Caco-2 (cell line): ENCODE data around the gene LCMT1. TPM values are rescaled to one million over a fixed set of nuclear protein-coding genes. Genes with fewer than 3 reads are reported as not detected.

Source experiments
- BruUV-seq: library from RNA; stranded (reverse); fragments of 400-500 nt; replicated peaks from 2 replicates; lab custom pipeline; 2021; lab: Mats Ljungman, UMichigan
- CTCF ChIA-PET: fragments of 300-600 bp; sonication (Branson Sonifier 250); formaldehyde crosslinking; loops from one replicate; lab custom pipeline; 2022; ENCODE audit warnings: antibody characterized with exemption; lab: Charles Lee
- POLR2A ChIA-PET: fragments of 300-600 bp; sonication (Branson Sonifier 250); formaldehyde crosslinking; loops from one replicate; lab custom pipeline; 2022; ENCODE audit warnings: antibody characterized with exemption; lab: Charles Lee
- DNase-seq, 2 experiments: peaks; one replicate each; pipeline versions ENCODE4 v3.0.0 to v3.0.0-alpha.2; 2020 to 2022
- H3K27me3 ChIP-seq: replicated peaks from 2 replicates; pipeline ENCODE4 v1.6.0; 2011; ENCODE audit warnings: low read length; ENCODE audit not compliant: control insufficient read depth, insufficient read depth
- H3K36me3 ChIP-seq: 2 replicates; pipeline ENCODE4 v1.5.1; 2011; ENCODE audit warnings: low read length; ENCODE audit not compliant: control insufficient read depth, insufficient read depth
- H3K4me1 ChIP-seq: fragments of 250-450 bp; sonication (Bioruptor Pico); 2 replicates; pipeline ENCODE4 v1.5.1; 2020; ENCODE audit warnings: mild to moderate bottlenecking
- H3K4me3 ChIP-seq: 2 replicates; pipeline ENCODE4 v1.5.1; 2011; ENCODE audit warnings: low read depth, mild to moderate bottlenecking, control low read depth, low read length
- H3K9me3 ChIP-seq: fragments of 250-450 bp; sonication (Bioruptor Pico); 2 replicates; pipeline ENCODE4 v1.5.1; 2020; ENCODE audit warnings: mild to moderate bottlenecking, moderate library complexity
- H3K27ac Mint-ChIP-seq: one replicate; pipeline ENCODE4 v1.8.0; 2022; ENCODE audit warnings: mixed read lengths; ENCODE audit not compliant: unreplicated experiment
- H3K27me3 Mint-ChIP-seq: one replicate; pipeline ENCODE4 v1.8.0; 2022; ENCODE audit warnings: mixed read lengths; ENCODE audit not compliant: insufficient read depth, unreplicated experiment
- H3K36me3 Mint-ChIP-seq: one replicate; pipeline ENCODE4 v1.8.0; 2022; ENCODE audit warnings: mild to moderate bottlenecking, mixed read lengths; ENCODE audit not compliant: insufficient read depth, unreplicated experiment
- H3K4me1 Mint-ChIP-seq: one replicate; pipeline ENCODE4 v1.8.0; 2022; ENCODE audit warnings: low read depth, mixed read lengths; ENCODE audit not compliant: unreplicated experiment
- H3K4me3 Mint-ChIP-seq: one replicate; pipeline ENCODE4 v1.8.0; 2022; ENCODE audit warnings: mild to moderate bottlenecking, moderate library complexity, mixed read lengths; ENCODE audit not compliant: unreplicated experiment
- H3K9me3 Mint-ChIP-seq: one replicate; pipeline ENCODE4 v1.8.0; 2022; ENCODE audit warnings: mixed read lengths; ENCODE audit not compliant: unreplicated experiment
- intact Hi-C: fragments of 100-400 bp; cut with micrococcal nuclease; formaldehyde crosslinking; loops from one replicate; pipeline ENCODE4 v1.10.0; 2022; ENCODE audit not compliant: unreplicated experiment
- total RNA-seq: library from RNA; stranded (reverse); gene quantifications from 2 replicates; pipeline ENCODE4 v1.2.3, GENCODE V29; 2022
- TF ChIP-seq, protein P1 (sequence below), 2 experiments: fragments of 200-600 bp in 1 of 2; IDR thresholded peaks; 1 replicate in 1 of 2; 2 replicates in 1 of 2; pipeline versions ENCODE4 v1.5.1 to v1.8.0; 2011 to 2022; ENCODE audit warnings: antibody characterized with exemption in 1 of 2, control low read depth in 1 of 2, inconsistent platforms in 1 of 2, low read depth in 1 of 2, low read length in 1 of 2, mild to moderate bottlenecking in 1 of 2, moderate library complexity in 1 of 2; ENCODE audit not compliant: insufficient read depth in 1 of 2, severe bottlenecking in 1 of 2, unreplicated experiment in 1 of 2

LCMT1 gene
- total RNA-seq, 1 experiment from 2014 or later = 53.9 TPM

DNA sequence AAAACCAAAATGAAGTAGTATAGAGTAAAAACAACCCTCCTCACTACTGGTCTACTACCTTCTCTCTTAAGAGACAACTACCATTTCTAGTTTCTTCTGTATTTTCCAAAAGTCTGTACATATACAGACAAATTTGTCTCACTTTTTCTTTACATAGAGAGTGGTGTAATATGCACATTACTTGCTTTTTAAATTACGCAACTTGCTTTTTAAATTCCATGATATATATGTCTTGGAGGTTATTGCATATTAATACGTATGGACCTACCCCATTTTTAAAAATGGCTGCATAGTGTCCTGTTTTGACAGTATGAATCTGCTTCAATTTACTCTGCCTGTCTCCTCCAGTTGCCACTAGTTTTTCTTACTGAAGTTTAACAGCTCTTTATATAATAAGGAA lies 62.7 kb downstream of the LCMT1 start:
- no peaks in the 10 kb centered on the region for H3K4me1 ChIP-seq
- TF ChIP-seq, protein P1, sequence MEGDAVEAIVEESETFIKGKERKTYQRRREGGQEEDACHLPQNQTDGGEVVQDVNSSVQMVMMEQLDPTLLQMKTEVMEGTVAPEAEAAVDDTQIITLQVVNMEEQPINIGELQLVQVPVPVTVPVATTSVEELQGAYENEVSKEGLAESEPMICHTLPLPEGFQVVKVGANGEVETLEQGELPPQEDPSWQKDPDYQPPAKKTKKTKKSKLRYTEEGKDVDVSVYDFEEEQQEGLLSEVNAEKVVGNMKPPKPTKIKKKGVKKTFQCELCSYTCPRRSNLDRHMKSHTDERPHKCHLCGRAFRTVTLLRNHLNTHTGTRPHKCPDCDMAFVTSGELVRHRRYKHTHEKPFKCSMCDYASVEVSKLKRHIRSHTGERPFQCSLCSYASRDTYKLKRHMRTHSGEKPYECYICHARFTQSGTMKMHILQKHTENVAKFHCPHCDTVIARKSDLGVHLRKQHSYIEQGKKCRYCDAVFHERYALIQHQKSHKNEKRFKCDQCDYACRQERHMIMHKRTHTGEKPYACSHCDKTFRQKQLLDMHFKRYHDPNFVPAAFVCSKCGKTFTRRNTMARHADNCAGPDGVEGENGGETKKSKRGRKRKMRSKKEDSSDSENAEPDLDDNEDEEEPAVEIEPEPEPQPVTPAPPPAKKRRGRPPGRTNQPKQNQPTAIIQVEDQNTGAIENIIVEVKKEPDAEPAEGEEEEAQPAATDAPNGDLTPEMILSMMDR (IDR thresholded peaks at IDR 0.05; ENCODE audit: insufficient read depth in 1 of 2, low read depth in 1 of 2, low read length in 1 of 2, severe bottlenecking in 1 of 2, unreplicated experiment in 1 of 2) = no peak
- H3K9me3 ChIP-seq = no peaks in the 10 kb centered on the region
- BruUV-seq = no TSS peak
- Mint-ChIP-seq H3K4me1 (no peaks in the 10 kb centered on the region), H3K27ac (no peak overlapping the region), H3K4me3 (no peak overlapping the region), H3K36me3 (peaks cover 34% of the 10 kb centered on the region), H3K9me3 (no peaks in the 10 kb centered on the region), H3K27me3 (no peaks in the 10 kb centered on the region)
- ChIA-PET POLR2A (no interaction called here), CTCF (no interaction called here)
- H3K36me3 ChIP-seq = no peaks in the 10 kb centered on the region
- no peak for DNase-seq
- intact Hi-C loops = no loop called here
- no peaks in the 10 kb centered on the region for H3K27me3 ChIP-seq
- H3K4me3 ChIP-seq = no peak overlapping the region

DNA sequence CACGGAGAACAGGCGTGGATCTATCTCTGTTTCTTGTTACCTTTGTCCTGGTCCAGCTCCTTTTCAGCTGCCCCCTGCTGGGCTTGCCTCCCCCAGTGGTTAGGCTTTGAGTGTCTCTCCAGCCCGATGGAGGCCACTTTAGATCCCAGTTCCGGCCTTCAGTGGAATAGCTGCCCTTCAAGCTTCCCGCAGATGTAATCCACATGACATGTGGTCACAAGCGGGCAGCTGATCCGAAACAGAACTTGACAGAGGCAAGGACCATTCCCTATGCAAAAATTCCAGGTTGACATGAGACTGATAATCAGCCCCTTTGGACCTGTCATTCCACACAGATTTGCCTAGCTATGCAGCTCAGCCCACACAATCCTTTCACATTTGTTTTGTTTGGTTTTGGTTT lies 64.6 kb downstream of the LCMT1 start:
- no peaks in the 10 kb centered on the region for H3K9me3 Mint-ChIP-seq
- Histone ChIP-seq H3K36me3 (no peaks in the 10 kb centered on the region), H3K27me3 (no peaks in the 10 kb centered on the region), H3K9me3 (no peaks in the 10 kb centered on the region), H3K4me1 (no peaks in the 10 kb centered on the region), H3K4me3 (no peak overlapping the region)
- ChIA-PET POLR2A (no interaction called here), CTCF (no interaction called here)
- peaks cover 18% of the 10 kb centered on the region for H3K36me3 Mint-ChIP-seq
- no peak for DNase-seq
- TF ChIP-seq, protein P1 (IDR thresholded peaks at IDR 0.05; ENCODE audit: insufficient read depth in 1 of 2, low read depth in 1 of 2, low read length in 1 of 2, severe bottlenecking in 1 of 2, unreplicated experiment in 1 of 2) = peak in 1 of 2 experiments; percentile 17
- BruUV-seq = no TSS peak
- H3K27ac Mint-ChIP-seq = no peak overlapping the region
- H3K4me1 Mint-ChIP-seq = no peaks in the 10 kb centered on the region
- intact Hi-C loops = no loop called here
- H3K27me3 Mint-ChIP-seq = no peaks in the 10 kb centered on the region
- H3K4me3 Mint-ChIP-seq = no peak overlapping the region

- no peak for DNase-seq
- H3K27me3 Mint-ChIP-seq = no peaks in the 10 kb centered on the region
- POLR2A ChIA-PET = no interaction called here
- CTCF ChIA-PET = no interaction called here
- no peak overlapping the region for H3K4me3 ChIP-seq
- no peak overlapping the region for H3K4me3 Mint-ChIP-seq
- no TSS peak for BruUV-seq
- H3K27me3 ChIP-seq = no peaks in the 10 kb centered on the region
- no peaks in the 10 kb centered on the region for H3K4me1 Mint-ChIP-seq
- intact Hi-C loops = no loop called here
- H3K4me1 ChIP-seq = no peaks in the 10 kb centered on the region
- no peak overlapping the region for H3K27ac Mint-ChIP-seq
- peaks cover 18% of the 10 kb centered on the region for H3K36me3 Mint-ChIP-seq
- TF ChIP-seq, protein P1 (IDR thresholded peaks at IDR 0.05; ENCODE audit: insufficient read depth in 1 of 2, low read depth in 1 of 2, low read length in 1 of 2, severe bottlenecking in 1 of 2, unreplicated experiment in 1 of 2) = no peak
- no peaks in the 10 kb centered on the region for H3K9me3 Mint-ChIP-seq
- H3K36me3 ChIP-seq = no peaks in the 10 kb centered on the region
- no peaks in the 10 kb centered on the region for H3K9me3 ChIP-seq
Measured at GRCh38 chr16:25177512-25177830, 65.9 kb downstream of the LCMT1 start.
